ENCODE data around the gene PDX1.
A peak's percentile ranks its signal among the peaks of the same experiment; 100 is the strongest.

PDX1 gene

GRCh38 chr13:27922883-27923612, 3.2 kb downstream of the PDX1 start:
- DNase-seq (ENCODE audit: low spot score): no peak

- no peak for DNase-seq (ENCODE audit: low spot score)
These were observed 4.2 kb downstream of the PDX1 start for GRCh38 chr13:27923794-27924528.

- DNase-seq (ENCODE audit: low spot score): no peak
These were observed 4.8 kb downstream of the PDX1 start for GRCh38 chr13:27924529-27925141.

- no peak for DNase-seq (ENCODE audit: low spot score)
These were observed 5.6 kb downstream of the PDX1 start for GRCh38 chr13:27925220-27925991.

- no peak for DNase-seq (ENCODE audit: low spot score)
These were observed 7.0 kb downstream of the PDX1 start for GRCh38 chr13:27926644-27927434.

DNA sequence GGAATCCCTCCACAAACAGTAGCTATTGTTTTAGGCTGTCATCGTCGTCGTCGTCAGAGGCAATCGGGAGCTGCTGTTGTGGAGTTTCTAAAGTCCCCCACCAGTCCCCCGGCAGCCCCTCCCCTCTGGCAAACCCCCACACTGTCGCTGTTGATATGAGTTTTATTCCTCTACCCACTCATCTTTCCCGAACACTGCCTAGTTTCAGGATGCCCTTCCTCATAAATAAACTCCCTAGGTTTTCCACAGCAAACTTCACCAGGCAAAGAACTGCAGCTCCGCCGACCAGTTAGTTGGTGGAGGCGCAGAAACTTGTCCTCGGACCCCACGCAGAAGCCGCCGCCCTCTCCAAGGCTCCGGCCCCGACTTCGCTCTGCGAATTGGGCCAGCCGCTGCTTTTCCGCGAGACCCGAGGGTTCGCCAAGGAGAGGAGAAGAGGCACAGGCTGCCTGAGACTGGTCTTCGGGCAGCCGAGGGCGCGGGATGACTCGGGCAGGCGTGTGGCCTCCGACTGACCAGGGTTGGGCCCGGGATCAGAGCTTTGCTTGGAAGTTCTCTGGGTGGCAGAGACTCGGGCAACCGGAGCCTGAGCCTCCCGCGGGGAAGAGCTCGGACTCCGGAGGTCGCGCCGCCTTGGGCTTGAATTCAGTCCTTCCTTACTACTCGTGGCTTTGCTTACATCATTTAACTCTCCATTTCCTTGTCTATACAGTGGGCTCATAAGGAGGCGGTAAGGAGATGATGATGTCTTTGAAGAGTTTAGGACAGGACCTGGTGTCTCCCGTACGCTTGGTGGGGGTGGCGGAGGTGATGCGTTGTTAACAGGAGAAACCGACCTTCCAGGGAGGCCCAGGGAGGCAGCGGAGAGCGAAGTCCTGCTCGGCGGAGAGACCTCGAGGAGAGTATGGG, 7.9 kb downstream of the PDX1 start:
- no peak for DNase-seq (ENCODE audit: low spot score)

DNA sequence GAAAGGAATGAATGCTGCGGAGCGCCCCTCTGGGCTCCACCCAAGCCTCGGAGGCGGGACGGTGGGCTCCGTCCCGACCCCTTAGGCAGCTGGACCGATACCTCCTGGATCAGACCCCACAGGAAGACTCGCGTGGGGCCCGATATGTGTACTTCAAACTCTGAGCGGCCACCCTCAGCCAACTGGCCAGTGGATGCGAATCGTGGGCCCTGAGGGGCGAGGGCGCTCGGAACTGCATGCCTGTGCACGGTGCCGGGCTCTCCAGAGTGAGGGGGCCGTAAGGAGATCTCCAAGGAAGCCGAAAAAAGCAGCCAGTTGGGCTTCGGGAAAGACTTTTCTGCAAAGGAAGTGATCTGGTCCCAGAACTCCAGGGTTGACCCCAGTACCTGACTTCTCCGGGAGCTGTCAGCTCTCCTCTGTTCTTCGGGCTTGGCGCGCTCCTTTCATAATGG, 8.6 kb downstream of the PDX1 start:
- no peak for DNase-seq (ENCODE audit: low spot score)

GRCh38 chr13:27928805-27929753, 9.3 kb downstream of the PDX1 start:
- DNase-seq (ENCODE audit: low spot score): no peak

GRCh38 chr13:27929868-27930267, 10.1 kb downstream of the PDX1 start:
- DNase-seq (ENCODE audit: low spot score): no peak

DNA sequence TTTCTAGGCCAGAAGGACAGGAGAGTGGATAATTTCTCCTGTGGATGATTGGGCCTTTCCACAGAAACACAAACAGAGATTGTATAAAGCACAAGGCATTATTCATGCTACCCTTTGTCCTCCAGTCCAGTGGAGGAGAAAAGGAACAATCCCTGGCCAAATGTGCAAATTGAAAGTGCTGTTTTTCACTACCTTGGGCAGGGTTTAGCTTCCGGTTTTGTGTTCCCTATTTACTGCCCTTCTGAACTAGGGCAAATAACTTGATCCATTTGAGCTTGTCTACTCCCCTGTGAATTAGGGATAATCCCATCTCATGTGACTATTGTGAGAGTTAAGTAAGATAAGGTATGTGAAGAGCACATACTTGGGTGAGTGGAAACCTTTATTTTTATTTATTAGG, 13.3 kb downstream of the PDX1 start:
- DNase-seq (ENCODE audit: low spot score): no peak

DNA sequence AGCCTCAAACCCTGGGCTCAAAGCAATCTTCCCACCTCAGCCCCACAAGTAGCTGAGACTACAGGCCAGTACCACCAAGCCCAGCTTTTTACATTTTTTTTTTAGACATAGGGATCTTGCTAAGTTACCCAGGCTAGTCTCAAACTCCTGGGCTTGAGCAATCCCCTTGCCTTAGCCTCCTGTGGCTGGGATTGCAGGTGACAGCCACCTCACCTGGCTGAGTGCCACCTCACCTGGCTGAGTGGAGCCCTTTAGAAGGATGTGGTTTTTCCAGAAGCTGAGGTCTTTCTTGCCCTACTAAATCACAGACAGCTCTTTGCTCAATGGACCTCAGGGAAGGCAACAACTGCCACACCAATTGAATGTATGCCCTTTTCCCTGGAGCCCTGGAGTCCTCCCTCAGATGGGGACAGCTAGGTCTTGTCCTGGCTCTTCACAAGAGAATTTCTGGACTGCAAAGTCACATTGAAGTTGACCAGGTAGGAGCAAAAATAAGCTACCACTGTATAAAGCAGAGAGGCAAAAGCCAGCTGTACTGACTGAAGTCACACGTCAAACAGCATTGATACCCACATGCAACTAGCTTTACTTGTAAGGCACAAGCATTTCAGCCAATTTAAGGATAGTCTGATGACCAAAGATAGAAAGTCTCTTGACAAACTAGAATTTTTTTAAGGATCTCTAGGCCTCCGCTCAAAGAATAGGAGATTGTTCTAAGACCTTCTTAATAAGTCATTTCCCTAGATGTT, 14.0 kb downstream of the PDX1 start:
- DNase-seq (ENCODE audit: low spot score): no peak

GRCh38 chr13:27942972-27943371, 23.2 kb downstream of the PDX1 start:
- no peak for DNase-seq (ENCODE audit: low spot score)

GRCh38 chr13:27952876-27953675, 33.3 kb downstream of the PDX1 start:
- DNase-seq (ENCODE audit: low spot score): no peak

GRCh38 chr13:27953676-27954405, 34.0 kb downstream of the PDX1 start:
- DNase-seq (ENCODE audit: low spot score): peak; percentile 70

- DNase-seq (ENCODE audit: low spot score): no peak
These were observed 34.6 kb downstream of the PDX1 start for GRCh38 chr13:27954406-27954851.

- DNase-seq (ENCODE audit: low spot score): no peak
These were observed 35.3 kb downstream of the PDX1 start for GRCh38 chr13:27955014-27955591.
